ENCODE measurements around the gene DGCR8.

The DGCR8 gene

GRCh38 chr22:20130731-20131596, 50.9 kb downstream of the DGCR8 start:
- Histone ChIP-seq H3K4me1 (ENCODE audit: control insufficient read depth, insufficient read depth, low read length) (peaks cover 24% of the 10 kb centered on the region), H3K4me3 (ENCODE audit: low read length) (peak overlapping the region; percentile 31), H3K9me3 (ENCODE audit: control insufficient read depth, low read length) (no peaks in the 10 kb centered on the region), H3K36me3 (ENCODE audit: control insufficient read depth, insufficient read depth, low read length) (no peaks in the 10 kb centered on the region), H3K27me3 (ENCODE audit: control insufficient read depth, insufficient read depth, low read length) (no peaks in the 10 kb centered on the region), H3K9ac (ENCODE audit: low read length) (peak overlapping the region; percentile 68)

- no peaks in the 10 kb centered on the region for H3K27me3 ChIP-seq (ENCODE audit: control insufficient read depth, insufficient read depth, low read length)
- H3K9ac ChIP-seq (ENCODE audit: low read length), result peak within 1 kb of the TSS; percentile 68
- peak within 1 kb of the TSS; percentile 31 for H3K4me3 ChIP-seq (ENCODE audit: low read length)
- peaks cover 24% of the 10 kb centered on the region for H3K4me1 ChIP-seq (ENCODE audit: control insufficient read depth, insufficient read depth, low read length)
- no peaks in the 10 kb centered on the region for H3K9me3 ChIP-seq (ENCODE audit: control insufficient read depth, low read length)
- H3K36me3 ChIP-seq (ENCODE audit: control insufficient read depth, insufficient read depth, low read length), result no peaks in the 10 kb centered on the region
Observed at GRCh38 chr22:20131597-20131858, 51.5 kb downstream of the DGCR8 start, which contains the start of gene ZDHHC8. ZDHHC8 (plus strand) TSS chr22:20131804; CDS start chr22:20131948, 144 bp downstream.

GRCh38 chr22:20131859-20132685, 52.0 kb downstream of the DGCR8 start:
- no peaks in the 10 kb centered on the region for H3K9me3 ChIP-seq (ENCODE audit: control insufficient read depth, low read length)
- H3K4me1 ChIP-seq (ENCODE audit: control insufficient read depth, insufficient read depth, low read length), result peaks cover 24% of the 10 kb centered on the region
- H3K4me3 ChIP-seq (ENCODE audit: low read length), result peak overlapping the region; percentile 25
- H3K27me3 ChIP-seq (ENCODE audit: control insufficient read depth, insufficient read depth, low read length), result no peaks in the 10 kb centered on the region
- H3K36me3 ChIP-seq (ENCODE audit: control insufficient read depth, insufficient read depth, low read length), result no peaks in the 10 kb centered on the region
- peak overlapping the region; percentile 64 for H3K9ac ChIP-seq (ENCODE audit: low read length)

GRCh38 chr22:20132686-20133246, 52.7 kb downstream of the DGCR8 start:
- Histone ChIP-seq H3K9me3 (ENCODE audit: control insufficient read depth, low read length) (no peaks in the 10 kb centered on the region), H3K4me3 (ENCODE audit: low read length) (peak overlapping the region; percentile 25), H3K4me1 (ENCODE audit: control insufficient read depth, insufficient read depth, low read length) (peaks cover 30% of the 10 kb centered on the region), H3K27me3 (ENCODE audit: control insufficient read depth, insufficient read depth, low read length) (no peaks in the 10 kb centered on the region), H3K9ac (ENCODE audit: low read length) (peak overlapping the region; percentile 64), H3K36me3 (ENCODE audit: control insufficient read depth, insufficient read depth, low read length) (no peaks in the 10 kb centered on the region)

- H3K4me3 ChIP-seq (ENCODE audit: low read length), result no peak overlapping the region
- H3K27me3 ChIP-seq (ENCODE audit: control insufficient read depth, insufficient read depth, low read length), result no peaks in the 10 kb centered on the region
- no peaks in the 10 kb centered on the region for H3K9me3 ChIP-seq (ENCODE audit: control insufficient read depth, low read length)
- no peaks in the 10 kb centered on the region for H3K36me3 ChIP-seq (ENCODE audit: control insufficient read depth, insufficient read depth, low read length)
- no peak overlapping the region for H3K9ac ChIP-seq (ENCODE audit: low read length)
- H3K4me1 ChIP-seq (ENCODE audit: control insufficient read depth, insufficient read depth, low read length), result peaks cover 33% of the 10 kb centered on the region
Observed at GRCh38 chr22:20133930-20134549, 54.0 kb downstream of the DGCR8 start.

GRCh38 chr22:20135265-20135664, 55.2 kb downstream of the DGCR8 start:
- H3K27me3 ChIP-seq (ENCODE audit: control insufficient read depth, insufficient read depth, low read length), result no peaks in the 10 kb centered on the region
- H3K9ac ChIP-seq (ENCODE audit: low read length), result no peak overlapping the region
- no peaks in the 10 kb centered on the region for H3K9me3 ChIP-seq (ENCODE audit: control insufficient read depth, low read length)
- no peaks in the 10 kb centered on the region for H3K36me3 ChIP-seq (ENCODE audit: control insufficient read depth, insufficient read depth, low read length)
- H3K4me1 ChIP-seq (ENCODE audit: control insufficient read depth, insufficient read depth, low read length), result peaks cover 32% of the 10 kb centered on the region
- no peak overlapping the region for H3K4me3 ChIP-seq (ENCODE audit: low read length)

- no peaks in the 10 kb centered on the region for H3K27me3 ChIP-seq (ENCODE audit: control insufficient read depth, insufficient read depth, low read length)
- no peaks in the 10 kb centered on the region for H3K9me3 ChIP-seq (ENCODE audit: control insufficient read depth, low read length)
- H3K4me3 ChIP-seq (ENCODE audit: low read length), result no peak overlapping the region
- no peak overlapping the region for H3K9ac ChIP-seq (ENCODE audit: low read length)
- no peaks in the 10 kb centered on the region for H3K36me3 ChIP-seq (ENCODE audit: control insufficient read depth, insufficient read depth, low read length)
- peaks cover 27% of the 10 kb centered on the region for H3K4me1 ChIP-seq (ENCODE audit: control insufficient read depth, insufficient read depth, low read length)
Observed at GRCh38 chr22:20135806-20136602, 56.0 kb downstream of the DGCR8 start.

GRCh38 chr22:20136603-20136873, 56.5 kb downstream of the DGCR8 start:
- Histone ChIP-seq H3K4me3 (ENCODE audit: low read length) (no peak overlapping the region), H3K4me1 (ENCODE audit: control insufficient read depth, insufficient read depth, low read length) (peaks cover 27% of the 10 kb centered on the region), H3K9ac (ENCODE audit: low read length) (no peak overlapping the region), H3K27me3 (ENCODE audit: control insufficient read depth, insufficient read depth, low read length) (no peaks in the 10 kb centered on the region), H3K36me3 (ENCODE audit: control insufficient read depth, insufficient read depth, low read length) (no peaks in the 10 kb centered on the region), H3K9me3 (ENCODE audit: control insufficient read depth, low read length) (no peaks in the 10 kb centered on the region)

GRCh38 chr22:20137113-20137512, 57.1 kb downstream of the DGCR8 start:
- no peak overlapping the region for H3K9ac ChIP-seq (ENCODE audit: low read length)
- H3K4me3 ChIP-seq (ENCODE audit: low read length), result no peak overlapping the region
- H3K27me3 ChIP-seq (ENCODE audit: control insufficient read depth, insufficient read depth, low read length), result no peaks in the 10 kb centered on the region
- no peaks in the 10 kb centered on the region for H3K9me3 ChIP-seq (ENCODE audit: control insufficient read depth, low read length)
- H3K4me1 ChIP-seq (ENCODE audit: control insufficient read depth, insufficient read depth, low read length), result peaks cover 27% of the 10 kb centered on the region
- H3K36me3 ChIP-seq (ENCODE audit: control insufficient read depth, insufficient read depth, low read length), result no peaks in the 10 kb centered on the region

- no peaks in the 10 kb centered on the region for H3K36me3 ChIP-seq (ENCODE audit: control insufficient read depth, insufficient read depth, low read length)
- H3K9me3 ChIP-seq (ENCODE audit: control insufficient read depth, low read length), result no peaks in the 10 kb centered on the region
- H3K9ac ChIP-seq (ENCODE audit: low read length), result no peak overlapping the region
- no peaks in the 10 kb centered on the region for H3K27me3 ChIP-seq (ENCODE audit: control insufficient read depth, insufficient read depth, low read length)
- H3K4me1 ChIP-seq (ENCODE audit: control insufficient read depth, insufficient read depth, low read length), result peaks cover 19% of the 10 kb centered on the region
- H3K4me3 ChIP-seq (ENCODE audit: low read length), result no peak overlapping the region
Observed at GRCh38 chr22:20137671-20138416, 57.8 kb downstream of the DGCR8 start.

GRCh38 chr22:20138417-20138738, 58.3 kb downstream of the DGCR8 start:
- Histone ChIP-seq H3K4me3 (ENCODE audit: low read length) (no peak overlapping the region), H3K9me3 (ENCODE audit: control insufficient read depth, low read length) (no peaks in the 10 kb centered on the region), H3K36me3 (ENCODE audit: control insufficient read depth, insufficient read depth, low read length) (no peaks in the 10 kb centered on the region), H3K27me3 (ENCODE audit: control insufficient read depth, insufficient read depth, low read length) (no peaks in the 10 kb centered on the region), H3K4me1 (ENCODE audit: control insufficient read depth, insufficient read depth, low read length) (peaks cover 17% of the 10 kb centered on the region), H3K9ac (ENCODE audit: low read length) (no peak overlapping the region)
